Omental fat pad (tissue), 4 donors: ENCODE data around the gene RTTN. TPM values are rescaled to one million over a fixed set of nuclear protein-coding genes. Genes with fewer than 3 reads are reported as not detected.
A peak's percentile ranks its signal among the peaks of the same experiment; 100 is the strongest.

Experiments used
- ATAC-seq: fragments of 150-250 bp; one replicate; pipeline ENCODE4 v1.9.1; 2016; ENCODE audit warnings: mild to moderate bottlenecking, moderate library complexity; ENCODE audit not compliant: low FRiP score
- DNase-seq: peaks from one replicate; pipeline ENCODE4 v3.0.0-alpha.2; 2019; ENCODE audit warnings: low spot score
- total RNA-seq, 4 donors: library from RNA; depleted of rRNA; stranded (reverse); fragments of >200 nt; gene quantifications; one replicate each; pipeline ENCODE4 v1.1.0, GENCODE V29; 2016
- TF ChIP-seq, protein P1 (sequence below), 3 donors: fragments of 450-650 bp; IDR thresholded peaks; one replicate each; pipeline ENCODE4 v1.5.1; 2016 to 2017; ENCODE audit warnings: antibody characterized with exemption in 3 of 3, mild to moderate bottlenecking in 3 of 3, moderate library complexity in 2 of 3

RTTN gene
- total RNA-seq, 4 donors from 2014 or later, result 9.7 to 23.5 (median 11.0) TPM

GRCh38 chr18:70046796-70047195 lies 158.7 kb downstream of the RTTN start:
- TF ChIP-seq, protein P1, sequence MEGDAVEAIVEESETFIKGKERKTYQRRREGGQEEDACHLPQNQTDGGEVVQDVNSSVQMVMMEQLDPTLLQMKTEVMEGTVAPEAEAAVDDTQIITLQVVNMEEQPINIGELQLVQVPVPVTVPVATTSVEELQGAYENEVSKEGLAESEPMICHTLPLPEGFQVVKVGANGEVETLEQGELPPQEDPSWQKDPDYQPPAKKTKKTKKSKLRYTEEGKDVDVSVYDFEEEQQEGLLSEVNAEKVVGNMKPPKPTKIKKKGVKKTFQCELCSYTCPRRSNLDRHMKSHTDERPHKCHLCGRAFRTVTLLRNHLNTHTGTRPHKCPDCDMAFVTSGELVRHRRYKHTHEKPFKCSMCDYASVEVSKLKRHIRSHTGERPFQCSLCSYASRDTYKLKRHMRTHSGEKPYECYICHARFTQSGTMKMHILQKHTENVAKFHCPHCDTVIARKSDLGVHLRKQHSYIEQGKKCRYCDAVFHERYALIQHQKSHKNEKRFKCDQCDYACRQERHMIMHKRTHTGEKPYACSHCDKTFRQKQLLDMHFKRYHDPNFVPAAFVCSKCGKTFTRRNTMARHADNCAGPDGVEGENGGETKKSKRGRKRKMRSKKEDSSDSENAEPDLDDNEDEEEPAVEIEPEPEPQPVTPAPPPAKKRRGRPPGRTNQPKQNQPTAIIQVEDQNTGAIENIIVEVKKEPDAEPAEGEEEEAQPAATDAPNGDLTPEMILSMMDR (IDR thresholded peaks at IDR 0.05), result no peak
- DNase-seq (no peak), ATAC-seq (no peak)

- DNase-seq, result no peak
- TF ChIP-seq, protein P1 (IDR thresholded peaks at IDR 0.05), result no peak
- ATAC-seq, result peak; percentile 88
These were observed 159.3 kb downstream of the RTTN start for GRCh38 chr18:70046207-70046606.

DNA sequence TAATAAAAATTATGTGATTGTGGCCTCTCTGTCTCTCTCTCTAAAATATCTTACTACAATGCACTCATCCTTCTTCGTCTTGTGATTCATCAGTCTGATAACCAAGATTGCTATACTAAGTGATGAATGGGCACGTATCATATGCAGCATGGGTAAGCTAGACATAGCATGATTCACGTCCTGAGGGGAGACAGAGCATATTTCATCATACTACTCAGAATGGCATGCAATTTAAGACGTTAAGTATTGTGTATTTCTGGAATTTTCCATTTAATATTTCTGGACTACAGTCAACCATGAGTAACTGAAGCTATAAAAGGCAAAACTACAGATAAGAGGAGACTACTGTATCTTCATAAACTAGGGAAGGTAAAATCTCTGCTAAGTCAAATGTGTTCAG lies 160.9 kb downstream of the RTTN start:
- TF ChIP-seq, protein P1 (IDR thresholded peaks at IDR 0.05), result no peak
- no peak for DNase-seq
- peak; percentile 89 for ATAC-seq

- TF ChIP-seq, protein P1 (IDR thresholded peaks at IDR 0.05), result no peak
- DNase-seq (no peak), ATAC-seq (no peak)
These were observed 163.9 kb downstream of the RTTN start for GRCh38 chr18:70041459-70042050.

GRCh38 chr18:70039186-70039585 lies 166.3 kb downstream of the RTTN start:
- no peak for DNase-seq
- ATAC-seq, result no peak
- TF ChIP-seq, protein P1 (IDR thresholded peaks at IDR 0.05), result no peak

- no peak for ATAC-seq
- TF ChIP-seq, protein P1 (IDR thresholded peaks at IDR 0.05), result no peak
- no peak for DNase-seq
These were observed 167.9 kb downstream of the RTTN start for GRCh38 chr18:70037431-70038061.

- DNase-seq (no peak), ATAC-seq (no peak)
- TF ChIP-seq, protein P1 (IDR thresholded peaks at IDR 0.05), result no peak
These were observed 168.6 kb downstream of the RTTN start for GRCh38 chr18:70036771-70037347.
